Measurements from ENCODE around the gene CD14.
"Not testable (repeated sequence)": the region's sequence is repeated elsewhere in the genome, so short reads cannot be mapped to it uniquely, and the experiment has no call there.

Gene CD14

DNA sequence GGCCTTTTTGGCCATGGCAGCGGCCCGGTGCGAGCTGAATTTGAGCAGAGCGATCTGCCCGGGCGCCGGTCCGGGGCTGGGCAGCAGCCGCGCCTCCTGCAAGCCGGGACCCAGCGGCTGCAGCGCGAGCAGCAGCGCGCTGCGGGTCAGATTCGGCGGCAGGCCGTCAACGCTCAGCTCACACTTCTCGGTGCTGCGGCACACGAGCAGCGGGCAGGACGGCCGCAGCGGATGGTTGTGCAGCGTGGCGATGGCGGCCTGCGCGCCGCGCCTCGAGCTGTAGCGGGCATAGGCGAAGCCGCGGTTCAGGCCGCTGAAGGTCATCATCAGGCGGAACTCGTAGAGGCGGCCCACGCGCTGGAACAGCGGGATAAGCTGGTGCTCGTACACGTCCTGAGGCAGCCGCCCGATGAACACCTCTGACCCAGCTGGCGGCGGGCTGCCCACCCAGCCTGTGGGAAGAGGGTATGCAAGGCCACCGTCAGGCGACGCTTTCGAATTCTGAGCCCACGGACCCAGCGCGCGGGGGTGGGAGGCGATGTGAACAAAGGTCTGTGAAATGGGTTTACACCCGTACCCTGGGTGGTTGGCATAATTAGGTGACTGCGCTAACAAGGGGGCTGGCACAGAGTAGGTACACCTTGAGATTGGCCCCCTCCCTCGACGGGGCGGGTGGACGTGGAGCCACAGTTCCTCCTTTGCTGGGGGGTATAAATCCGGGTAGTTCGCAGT lies 39.6 kb upstream of the CD14 start:
- DNase-seq (ENCODE audit: low read depth), result no peak
- H3K4me3 ChIP-seq (ENCODE audit: low read depth, low read length), result no peak overlapping the region
- TF ChIP-seq, protein P1, sequence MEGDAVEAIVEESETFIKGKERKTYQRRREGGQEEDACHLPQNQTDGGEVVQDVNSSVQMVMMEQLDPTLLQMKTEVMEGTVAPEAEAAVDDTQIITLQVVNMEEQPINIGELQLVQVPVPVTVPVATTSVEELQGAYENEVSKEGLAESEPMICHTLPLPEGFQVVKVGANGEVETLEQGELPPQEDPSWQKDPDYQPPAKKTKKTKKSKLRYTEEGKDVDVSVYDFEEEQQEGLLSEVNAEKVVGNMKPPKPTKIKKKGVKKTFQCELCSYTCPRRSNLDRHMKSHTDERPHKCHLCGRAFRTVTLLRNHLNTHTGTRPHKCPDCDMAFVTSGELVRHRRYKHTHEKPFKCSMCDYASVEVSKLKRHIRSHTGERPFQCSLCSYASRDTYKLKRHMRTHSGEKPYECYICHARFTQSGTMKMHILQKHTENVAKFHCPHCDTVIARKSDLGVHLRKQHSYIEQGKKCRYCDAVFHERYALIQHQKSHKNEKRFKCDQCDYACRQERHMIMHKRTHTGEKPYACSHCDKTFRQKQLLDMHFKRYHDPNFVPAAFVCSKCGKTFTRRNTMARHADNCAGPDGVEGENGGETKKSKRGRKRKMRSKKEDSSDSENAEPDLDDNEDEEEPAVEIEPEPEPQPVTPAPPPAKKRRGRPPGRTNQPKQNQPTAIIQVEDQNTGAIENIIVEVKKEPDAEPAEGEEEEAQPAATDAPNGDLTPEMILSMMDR (IDR thresholded peaks at IDR 0.05; ENCODE audit: control insufficient read depth, extremely low read depth, insufficient read depth), result no peak

DNA sequence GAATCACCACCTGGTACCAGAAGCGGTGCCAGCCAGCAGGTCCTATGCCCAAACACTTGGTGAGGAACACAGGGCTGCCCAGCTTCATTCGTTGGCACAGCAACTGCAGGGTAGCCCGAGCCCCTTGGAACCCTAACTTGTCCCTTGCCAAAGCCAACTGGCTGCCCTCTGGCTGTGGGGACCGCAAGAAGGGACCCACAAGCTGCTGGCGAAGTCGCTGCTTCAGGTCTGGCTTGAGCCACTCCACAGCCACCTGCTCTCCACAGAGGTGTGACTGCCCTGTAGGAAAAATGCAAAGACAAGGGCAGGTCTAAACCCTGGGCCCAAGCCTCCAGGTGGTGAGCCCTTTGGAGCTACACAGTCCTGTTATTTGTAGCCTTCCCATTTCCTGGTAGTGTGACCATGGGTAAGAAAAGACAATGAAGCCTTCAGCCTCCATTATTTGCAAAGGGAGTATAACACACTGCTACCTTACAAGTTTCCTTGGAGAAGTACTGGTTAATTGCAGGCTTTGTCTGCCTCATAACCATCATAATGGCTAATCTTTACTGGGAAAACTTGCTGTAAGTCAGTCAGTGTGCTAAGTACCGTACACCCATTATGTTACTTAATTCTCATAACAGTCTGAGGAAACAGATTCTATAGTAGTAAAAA lies 38.6 kb upstream of the CD14 start:
- TF ChIP-seq, protein P1 (IDR thresholded peaks at IDR 0.05; ENCODE audit: control insufficient read depth, extremely low read depth, insufficient read depth), result no peak
- H3K4me3 ChIP-seq (ENCODE audit: low read depth, low read length), result no peak overlapping the region
- no peak for DNase-seq (ENCODE audit: low read depth)

DNA sequence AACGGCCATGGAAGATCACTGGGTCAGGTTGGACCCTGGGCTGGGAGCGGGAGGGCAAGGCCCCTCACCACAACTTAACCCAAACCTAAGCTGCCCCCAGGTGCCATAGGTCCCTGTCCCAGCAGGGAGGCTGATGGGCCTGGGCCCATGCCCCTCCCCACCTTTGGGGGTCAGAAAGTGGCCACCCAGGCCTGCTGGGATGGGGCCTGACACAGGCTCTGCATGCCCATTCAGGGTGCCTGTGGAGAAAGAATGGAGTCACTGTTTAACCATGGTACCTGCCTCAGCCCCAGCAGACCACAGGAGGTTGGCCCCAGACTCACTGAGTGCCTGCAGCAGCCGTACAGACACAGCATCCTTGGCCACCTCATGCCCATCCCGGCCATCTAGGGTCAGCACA lies 38.1 kb upstream of the CD14 start:
- not testable (repeated sequence) for DNase-seq (ENCODE audit: low read depth); H3K4me3 ChIP-seq (ENCODE audit: low read depth, low read length)

DNA sequence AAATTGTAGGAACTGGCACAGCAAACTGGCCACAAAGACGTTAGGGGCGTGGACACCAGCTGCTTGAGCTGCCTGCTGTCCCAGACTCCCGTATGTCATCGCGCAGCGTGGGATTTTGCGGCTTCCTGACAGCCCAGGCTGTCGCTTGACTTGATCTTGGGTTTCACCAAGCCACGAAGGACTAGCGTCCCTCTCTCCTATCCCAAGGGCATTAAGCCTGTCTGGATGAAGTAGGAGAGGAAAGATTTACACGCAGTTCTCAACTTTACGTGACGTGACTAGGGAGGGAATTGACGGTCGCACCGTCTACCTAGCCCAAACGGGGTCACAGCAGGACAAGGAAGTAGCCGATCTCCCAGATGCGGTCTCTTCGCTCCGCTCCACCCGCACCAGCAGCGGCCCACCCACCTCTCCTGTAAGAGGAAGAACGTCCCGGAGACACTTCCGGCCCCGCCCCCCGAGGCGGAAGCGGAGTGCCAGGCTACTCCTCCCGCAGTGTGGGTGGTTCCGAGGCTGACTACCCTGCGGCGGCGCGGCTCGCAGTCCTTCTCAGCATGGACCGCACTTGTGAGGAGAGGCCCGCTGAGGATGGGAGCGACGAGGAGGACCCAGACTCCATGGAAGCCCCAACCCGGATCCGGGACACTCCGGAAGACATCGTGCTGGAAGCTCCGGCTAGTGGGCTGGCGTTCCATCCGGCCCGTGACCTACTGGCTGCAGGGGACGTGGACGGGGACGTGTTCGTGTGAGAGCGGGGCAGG lies 31.6 kb upstream of the CD14 start, which contains the start of gene WDR55:
Gene WDR55 (plus strand): TSS at position 546 of the 761 bp plus-strand sequence. CDS start 9 bp downstream, at position 555.
- peak within 1 kb of the TSS; percentile 74 for H3K4me3 ChIP-seq (ENCODE audit: low read depth, low read length)
- TF ChIP-seq, protein P1 (IDR thresholded peaks at IDR 0.05; ENCODE audit: control insufficient read depth, extremely low read depth, insufficient read depth), result no peak
- peak; percentile 90 for DNase-seq (ENCODE audit: low read depth)

DNA sequence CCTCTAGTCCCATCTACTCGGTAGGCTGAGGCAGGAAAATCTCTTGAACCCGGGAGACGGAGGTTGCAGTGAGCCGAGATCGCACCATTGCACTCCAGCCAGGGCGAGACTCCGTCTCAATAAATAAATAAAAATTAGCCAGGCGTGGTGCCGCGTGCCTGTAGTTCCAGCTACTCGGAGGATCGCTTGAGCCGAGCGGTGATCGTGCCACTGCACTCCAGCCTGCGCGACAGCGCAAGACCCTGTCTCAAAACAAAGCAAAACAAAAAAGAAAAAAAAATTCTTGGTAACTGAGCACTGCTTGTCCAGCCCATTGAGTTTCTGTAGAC lies 31.0 kb upstream of the CD14 start:
- TF ChIP-seq, protein P1 (IDR thresholded peaks at IDR 0.05; ENCODE audit: control insufficient read depth, extremely low read depth, insufficient read depth), result no peak
- H3K4me3 ChIP-seq (ENCODE audit: low read depth, low read length), result peak overlapping the region; percentile 74
- no peak for DNase-seq (ENCODE audit: low read depth)

DNA sequence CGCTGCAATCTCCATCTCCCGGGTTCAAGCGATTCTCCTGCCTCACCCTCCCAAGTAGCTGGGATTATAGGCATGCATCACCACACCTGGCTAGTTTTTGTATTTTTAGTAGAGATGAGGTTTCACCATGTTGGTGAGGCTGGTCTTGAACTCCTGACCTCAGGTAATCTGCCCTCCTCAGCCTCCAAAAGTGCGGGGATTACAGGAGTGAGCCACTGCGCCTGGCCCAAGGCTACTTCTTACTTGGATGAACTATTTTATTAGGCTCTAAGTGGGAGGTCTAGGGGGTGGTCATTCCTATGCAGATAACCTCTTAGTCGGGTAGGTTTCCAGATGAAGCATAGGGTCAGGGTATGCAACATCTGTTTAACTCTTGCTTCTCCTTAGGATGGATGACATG lies 27.4 kb upstream of the CD14 start:
- DNase-seq (ENCODE audit: low read depth); H3K4me3 ChIP-seq (ENCODE audit: low read depth, low read length): not testable (repeated sequence)

DNA sequence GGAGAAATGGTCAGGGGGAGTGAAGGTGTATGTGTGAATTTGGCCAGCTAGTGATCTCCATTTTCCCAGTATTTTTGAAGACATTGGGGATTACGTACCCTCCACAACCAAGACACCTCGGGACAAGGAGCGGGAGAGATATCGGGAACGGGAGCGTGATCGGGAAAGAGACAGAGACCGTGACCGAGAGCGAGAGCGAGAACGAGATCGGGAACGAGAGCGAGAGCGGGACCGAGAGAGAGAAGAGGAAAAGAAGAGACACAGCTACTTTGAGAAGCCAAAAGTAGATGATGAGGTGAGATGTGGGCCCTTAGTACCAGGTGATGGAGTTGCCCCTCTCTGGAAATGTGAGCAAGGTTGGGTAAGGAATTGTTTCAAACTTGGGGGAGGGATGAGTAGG lies 25.9 kb upstream of the CD14 start:
- TF ChIP-seq, protein P1 (IDR thresholded peaks at IDR 0.05; ENCODE audit: control insufficient read depth, extremely low read depth, insufficient read depth), result no peak
- no peak overlapping the region for H3K4me3 ChIP-seq (ENCODE audit: low read depth, low read length)
- DNase-seq (ENCODE audit: low read depth), result no peak

Data from LNCaP clone FGC (cell line).